Measurements from ENCODE around the gene PEA15.

PEA15 gene

DNA sequence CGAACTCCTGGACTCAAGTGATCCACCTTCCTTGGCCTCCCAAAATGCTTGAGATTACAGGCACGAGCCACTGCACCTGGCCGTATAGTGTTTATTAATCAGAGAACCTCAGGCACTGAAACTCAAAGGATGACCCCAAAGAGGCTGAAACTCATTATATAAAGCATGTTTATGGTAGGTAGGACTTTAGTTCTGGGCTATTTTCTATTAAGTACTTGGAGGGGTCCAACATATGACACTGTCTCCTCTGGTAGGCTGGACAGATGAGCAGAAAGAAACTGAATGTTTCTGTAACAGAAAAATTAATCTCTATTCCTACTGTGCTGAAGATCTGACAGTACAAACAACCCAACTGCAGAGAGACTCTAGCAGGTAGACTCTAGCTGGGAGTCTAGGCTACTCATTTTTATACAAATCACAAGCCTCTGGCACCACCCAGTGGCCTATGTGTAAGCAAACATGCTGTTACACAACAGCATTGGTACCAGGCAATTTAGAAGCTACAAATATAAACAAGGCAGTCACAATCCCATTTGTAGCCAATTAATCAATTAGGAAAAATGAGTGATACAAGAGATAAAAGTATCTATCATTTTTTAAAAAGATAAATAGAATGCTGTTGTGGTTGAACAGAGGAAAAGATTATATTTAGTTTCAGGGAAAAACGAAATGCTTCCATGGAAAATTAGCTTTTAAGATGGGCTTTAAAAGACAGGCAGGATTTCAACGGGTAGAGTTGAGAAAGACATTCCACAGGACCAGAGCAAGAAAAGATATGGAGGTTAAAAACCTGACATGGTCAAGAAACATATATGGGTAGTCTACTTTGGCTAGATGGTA lies 46.7 kb downstream of the PEA15 start:
- TF ChIP-seq, protein P1, sequence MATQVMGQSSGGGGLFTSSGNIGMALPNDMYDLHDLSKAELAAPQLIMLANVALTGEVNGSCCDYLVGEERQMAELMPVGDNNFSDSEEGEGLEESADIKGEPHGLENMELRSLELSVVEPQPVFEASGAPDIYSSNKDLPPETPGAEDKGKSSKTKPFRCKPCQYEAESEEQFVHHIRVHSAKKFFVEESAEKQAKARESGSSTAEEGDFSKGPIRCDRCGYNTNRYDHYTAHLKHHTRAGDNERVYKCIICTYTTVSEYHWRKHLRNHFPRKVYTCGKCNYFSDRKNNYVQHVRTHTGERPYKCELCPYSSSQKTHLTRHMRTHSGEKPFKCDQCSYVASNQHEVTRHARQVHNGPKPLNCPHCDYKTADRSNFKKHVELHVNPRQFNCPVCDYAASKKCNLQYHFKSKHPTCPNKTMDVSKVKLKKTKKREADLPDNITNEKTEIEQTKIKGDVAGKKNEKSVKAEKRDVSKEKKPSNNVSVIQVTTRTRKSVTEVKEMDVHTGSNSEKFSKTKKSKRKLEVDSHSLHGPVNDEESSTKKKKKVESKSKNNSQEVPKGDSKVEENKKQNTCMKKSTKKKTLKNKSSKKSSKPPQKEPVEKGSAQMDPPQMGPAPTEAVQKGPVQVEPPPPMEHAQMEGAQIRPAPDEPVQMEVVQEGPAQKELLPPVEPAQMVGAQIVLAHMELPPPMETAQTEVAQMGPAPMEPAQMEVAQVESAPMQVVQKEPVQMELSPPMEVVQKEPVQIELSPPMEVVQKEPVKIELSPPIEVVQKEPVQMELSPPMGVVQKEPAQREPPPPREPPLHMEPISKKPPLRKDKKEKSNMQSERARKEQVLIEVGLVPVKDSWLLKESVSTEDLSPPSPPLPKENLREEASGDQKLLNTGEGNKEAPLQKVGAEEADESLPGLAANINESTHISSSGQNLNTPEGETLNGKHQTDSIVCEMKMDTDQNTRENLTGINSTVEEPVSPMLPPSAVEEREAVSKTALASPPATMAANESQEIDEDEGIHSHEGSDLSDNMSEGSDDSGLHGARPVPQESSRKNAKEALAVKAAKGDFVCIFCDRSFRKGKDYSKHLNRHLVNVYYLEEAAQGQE (IDR thresholded peaks at IDR 0.05; ENCODE audit: insufficient read depth in 1 of 2, low read depth in 2 of 2, low read length in 2 of 2), result no peak
- TF ChIP-seq TAF1 (IDR thresholded peaks at IDR 0.05; ENCODE audit: borderline replicate concordance, insufficient read depth, low read length) (no peak), POLR2AphosphoS5 (IDR thresholded peaks at IDR 0.05; ENCODE audit: low read depth, low read length) (no peak), FOXP2 (optimal IDR thresholded peaks at IDR 0.05; ENCODE audit: borderline replicate concordance, extremely low read depth, extremely low read length, insufficient read depth) (no peak), SIN3A (IDR thresholded peaks at IDR 0.05; ENCODE audit: borderline replicate concordance, insufficient read depth, low read length) (no peak)

DNA sequence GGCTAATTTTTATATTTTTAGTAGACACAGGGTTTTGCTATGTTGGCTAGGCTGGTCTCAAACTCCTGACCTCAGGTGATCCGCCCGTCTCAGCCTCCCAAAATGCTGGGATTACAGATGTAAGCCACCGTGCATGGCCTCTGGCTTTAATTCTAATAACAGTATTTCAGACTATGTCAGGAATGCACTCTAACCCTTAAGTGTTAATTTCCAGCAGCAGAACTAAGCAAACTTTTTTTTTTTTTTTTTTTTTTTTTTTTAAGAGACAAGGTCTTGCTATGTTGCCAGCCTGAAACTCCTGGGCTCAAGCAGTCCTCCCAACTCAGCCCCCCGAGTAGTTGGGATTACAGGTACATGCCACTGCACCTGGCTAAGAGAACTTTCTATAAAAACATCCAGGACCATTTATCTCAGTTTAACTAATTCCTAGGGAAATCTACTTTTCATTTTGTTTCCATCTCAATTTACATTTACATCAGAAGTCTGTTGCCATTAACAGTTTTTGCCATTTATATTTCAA lies 50.7 kb downstream of the PEA15 start:
- TF ChIP-seq TAF1 (IDR thresholded peaks at IDR 0.05; ENCODE audit: borderline replicate concordance, insufficient read depth, low read length) (no peak), POLR2AphosphoS5 (IDR thresholded peaks at IDR 0.05; ENCODE audit: low read depth, low read length) (no peak), FOXP2 (optimal IDR thresholded peaks at IDR 0.05; ENCODE audit: borderline replicate concordance, extremely low read depth, extremely low read length, insufficient read depth) (no peak), SIN3A (IDR thresholded peaks at IDR 0.05; ENCODE audit: borderline replicate concordance, insufficient read depth, low read length) (no peak)

DNA sequence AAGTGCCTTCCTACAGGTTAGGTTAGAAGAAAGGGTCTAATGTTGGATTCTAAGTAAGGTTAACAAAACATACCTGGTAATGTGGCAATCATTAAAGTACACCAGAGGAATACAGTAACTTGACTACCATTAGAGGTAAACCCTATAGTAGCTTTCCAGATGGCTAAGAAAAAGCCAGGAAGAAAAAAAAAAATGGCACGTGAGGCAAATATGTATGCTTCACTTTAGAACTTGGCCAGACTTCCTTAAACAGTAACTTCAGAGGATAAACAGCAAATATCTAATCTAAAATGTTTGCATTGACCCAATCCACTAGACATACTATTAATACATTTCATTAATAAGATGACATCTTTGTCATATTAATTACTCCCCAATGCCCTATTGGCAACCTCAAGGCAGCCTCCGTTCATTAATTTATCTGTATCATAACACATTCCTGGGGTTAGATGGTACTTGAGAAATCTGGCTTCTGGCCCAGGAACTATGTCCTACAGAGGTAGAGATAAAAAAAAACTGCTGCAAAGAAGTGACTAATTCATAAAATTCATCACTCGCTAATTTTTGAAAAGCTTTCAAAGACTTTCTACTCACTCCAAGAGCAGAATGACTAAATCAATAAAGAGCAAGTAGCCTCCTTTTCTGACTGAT lies 51.3 kb downstream of the PEA15 start:
- TF ChIP-seq TAF1 (IDR thresholded peaks at IDR 0.05; ENCODE audit: borderline replicate concordance, insufficient read depth, low read length), result no peak
- TF ChIP-seq FOXP2 (optimal IDR thresholded peaks at IDR 0.05; ENCODE audit: borderline replicate concordance, extremely low read depth, extremely low read length, insufficient read depth), result no peak
- no peak for TF ChIP-seq SIN3A (IDR thresholded peaks at IDR 0.05; ENCODE audit: borderline replicate concordance, insufficient read depth, low read length)
- TF ChIP-seq POLR2AphosphoS5 (IDR thresholded peaks at IDR 0.05; ENCODE audit: low read depth, low read length), result no peak
- TF ChIP-seq, protein P1 (IDR thresholded peaks at IDR 0.05; ENCODE audit: insufficient read depth in 1 of 2, low read depth in 2 of 2, low read length in 2 of 2), result no peak

DNA sequence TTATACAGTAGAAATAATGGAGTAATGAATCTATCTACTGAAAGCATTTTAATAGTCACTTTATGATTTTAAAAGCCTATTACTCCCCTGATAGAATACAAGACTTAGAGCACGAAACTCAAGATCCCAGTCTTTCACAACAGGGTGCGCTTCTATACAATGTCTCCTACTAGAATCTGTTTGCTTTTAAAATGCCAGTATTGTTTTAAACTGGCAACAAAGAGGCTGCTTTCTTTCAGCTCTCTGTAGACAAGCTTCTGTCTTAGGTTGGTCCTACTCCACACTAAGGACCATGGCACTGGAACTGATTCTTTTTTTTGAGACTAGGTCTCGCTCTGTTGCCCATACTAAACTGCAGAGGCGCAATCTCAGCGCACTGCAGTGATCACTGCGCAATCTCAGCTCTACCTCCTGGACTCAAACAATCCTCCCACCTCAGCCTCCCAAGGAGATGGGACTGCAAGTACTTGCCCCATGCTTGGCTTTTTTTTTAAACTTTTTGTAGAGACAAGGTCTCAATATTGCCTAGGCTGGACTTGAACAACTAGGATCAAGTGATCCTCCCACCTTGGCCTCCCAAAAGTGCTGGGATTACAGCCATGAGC lies 52.3 kb downstream of the PEA15 start:
- no peak for TF ChIP-seq SIN3A (IDR thresholded peaks at IDR 0.05; ENCODE audit: borderline replicate concordance, insufficient read depth, low read length)
- no peak for TF ChIP-seq POLR2AphosphoS5 (IDR thresholded peaks at IDR 0.05; ENCODE audit: low read depth, low read length)
- TF ChIP-seq, protein P1 (IDR thresholded peaks at IDR 0.05; ENCODE audit: insufficient read depth in 1 of 2, low read depth in 2 of 2, low read length in 2 of 2), result no peak
- TF ChIP-seq FOXP2 (optimal IDR thresholded peaks at IDR 0.05; ENCODE audit: borderline replicate concordance, extremely low read depth, extremely low read length, insufficient read depth), result no peak
- TF ChIP-seq TAF1 (IDR thresholded peaks at IDR 0.05; ENCODE audit: borderline replicate concordance, insufficient read depth, low read length), result no peak

DNA sequence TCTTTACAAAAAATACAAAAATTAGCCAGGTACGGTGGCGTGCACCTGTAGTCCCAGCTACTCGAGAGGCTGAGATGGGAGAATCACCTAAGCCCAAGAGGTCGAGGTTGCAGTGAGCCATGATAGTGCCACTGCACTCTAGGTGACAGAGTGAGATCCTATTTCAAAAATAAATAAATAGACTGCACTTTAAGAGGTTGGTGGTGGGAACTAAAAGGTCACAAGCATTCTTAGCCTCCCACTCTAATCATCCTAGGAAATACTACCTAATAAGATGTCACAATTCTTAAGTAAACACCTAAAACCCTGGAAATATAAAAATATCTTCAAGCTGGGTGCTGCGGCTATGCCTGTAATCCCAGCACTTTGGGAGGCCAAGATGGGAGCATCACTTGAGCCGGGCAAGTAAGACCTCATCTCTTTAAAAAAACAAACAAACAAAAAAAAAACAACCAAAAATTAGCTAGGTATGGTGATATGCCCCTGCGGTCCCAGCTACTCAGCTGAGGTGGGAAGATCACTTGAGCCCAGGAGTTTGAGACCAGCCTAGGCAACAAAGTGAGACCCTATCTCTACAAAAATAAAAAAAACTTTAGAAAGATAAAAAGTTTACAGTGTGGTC lies 53.1 kb downstream of the PEA15 start:
- TF ChIP-seq POLR2AphosphoS5 (IDR thresholded peaks at IDR 0.05; ENCODE audit: low read depth, low read length) (no peak), TAF1 (IDR thresholded peaks at IDR 0.05; ENCODE audit: borderline replicate concordance, insufficient read depth, low read length) (no peak), FOXP2 (optimal IDR thresholded peaks at IDR 0.05; ENCODE audit: borderline replicate concordance, extremely low read depth, extremely low read length, insufficient read depth) (no peak), SIN3A (IDR thresholded peaks at IDR 0.05; ENCODE audit: borderline replicate concordance, insufficient read depth, low read length) (no peak)
- TF ChIP-seq, protein P1 (IDR thresholded peaks at IDR 0.05; ENCODE audit: insufficient read depth in 1 of 2, low read depth in 2 of 2, low read length in 2 of 2), result no peak
